LNCAP (cell line): ENCODE data around the gene TAOK1.

Source experiments
- CTCF ChIP-seq: fragments of 450-650 bp; IDR thresholded peaks from 2 replicates; pipeline ENCODE4 v1.5.1; 2017; ENCODE audit warnings: mild to moderate bottlenecking

TAOK1 gene

GRCh38 chr17:29458066-29458465, 67.9 kb downstream of the TAOK1 start:
- TF ChIP-seq CTCF: no peak

DNA sequence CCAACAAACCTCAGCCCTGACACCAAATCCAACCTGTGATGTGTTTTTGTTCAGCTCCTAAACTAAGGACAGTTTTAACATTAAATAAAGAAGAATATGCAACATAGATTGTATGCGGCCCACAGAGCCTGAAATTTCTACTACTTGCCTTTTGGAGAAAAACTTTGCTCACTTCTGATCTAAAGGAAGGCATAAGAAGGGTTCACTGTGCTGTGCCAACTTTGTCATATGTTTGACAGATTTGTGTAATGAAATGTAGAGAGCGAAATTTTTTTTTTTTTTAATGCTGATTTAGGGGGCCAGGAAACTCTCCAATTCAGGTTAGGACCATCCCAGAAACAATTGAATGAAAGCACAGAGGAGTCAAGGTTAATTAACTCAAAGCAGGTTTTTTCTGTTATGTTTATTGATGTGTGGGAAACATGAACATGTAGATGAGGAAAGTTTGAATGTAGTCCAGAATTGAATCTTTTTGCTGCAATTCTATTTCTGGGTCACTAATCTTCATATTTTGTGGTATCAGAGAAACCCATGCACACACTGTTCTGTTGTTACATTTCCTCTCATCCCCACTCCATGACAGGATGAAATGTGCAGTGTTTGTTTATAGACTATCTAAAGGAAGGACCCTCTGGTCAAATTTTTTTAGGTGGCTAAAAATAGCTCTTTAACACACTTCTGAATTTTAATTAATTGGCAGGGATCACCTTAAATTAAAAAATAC, 71.5 kb downstream of the TAOK1 start:
- TF ChIP-seq CTCF: no peak

DNA sequence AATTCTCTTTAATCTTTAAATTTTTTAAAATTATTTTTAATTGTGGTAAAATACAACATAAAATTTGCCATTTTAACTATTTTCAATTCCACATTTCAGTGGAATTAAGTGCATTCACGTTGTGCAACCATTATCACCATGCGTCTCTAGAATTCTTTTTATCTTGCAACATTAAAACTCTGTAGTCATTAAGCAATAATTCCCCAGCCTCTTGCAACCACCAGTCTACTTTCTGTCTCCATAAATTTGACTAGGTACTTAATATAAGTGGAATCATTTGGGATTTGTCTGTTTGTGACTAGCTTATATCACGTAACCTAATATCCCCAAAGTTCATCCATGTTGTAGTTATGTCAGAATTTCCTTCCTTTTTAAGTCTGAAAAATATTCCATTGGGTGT, 79.1 kb downstream of the TAOK1 start:
- no peak for TF ChIP-seq CTCF

- no peak for TF ChIP-seq CTCF
Observed at GRCh38 chr17:29474297-29474696, 84.1 kb downstream of the TAOK1 start.

DNA sequence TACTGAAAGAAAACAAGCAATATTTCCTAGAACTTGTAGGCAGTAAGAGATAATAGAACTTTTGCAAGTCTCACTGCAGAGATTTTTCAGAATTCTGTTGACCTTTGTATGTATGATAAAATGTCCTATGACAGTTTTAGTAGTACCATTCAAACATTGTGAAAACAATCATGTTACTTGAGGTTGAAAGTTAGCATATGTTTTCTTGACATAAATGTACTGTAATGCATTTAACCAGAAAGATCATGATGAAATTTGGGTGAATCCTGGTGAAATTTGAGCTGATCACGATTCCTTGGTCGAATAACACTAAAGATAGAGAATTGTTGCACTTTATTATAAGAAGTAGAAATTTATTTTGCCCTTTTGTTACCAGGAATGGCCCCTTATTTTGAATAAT, 85.7 kb downstream of the TAOK1 start:
- TF ChIP-seq CTCF: no peak

- no peak for TF ChIP-seq CTCF
Observed at GRCh38 chr17:29483503-29483902, 93.3 kb downstream of the TAOK1 start.

- TF ChIP-seq CTCF: no peak
Observed at GRCh38 chr17:29495011-29495410, 104.8 kb downstream of the TAOK1 start.

DNA sequence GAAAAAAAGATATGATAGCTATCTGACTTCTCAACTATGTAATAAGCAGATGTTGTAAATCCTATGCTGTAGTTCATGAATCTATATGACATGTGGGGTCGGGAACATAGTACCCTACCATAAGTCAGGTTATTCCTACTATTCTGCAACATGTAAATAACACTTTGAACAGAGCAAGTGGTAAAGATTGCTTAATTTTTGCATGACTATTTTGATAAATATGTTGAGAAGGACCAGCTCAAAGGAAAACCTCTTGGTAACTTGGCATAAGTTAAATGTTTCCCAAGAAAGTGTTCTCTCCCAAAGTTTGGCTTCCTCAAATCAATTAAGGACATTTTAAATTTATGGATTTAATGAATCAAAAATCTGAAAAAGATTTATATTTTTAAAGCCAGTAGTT, 114.5 kb downstream of the TAOK1 start:
- TF ChIP-seq CTCF: no peak
